ENCODE results near the gene BOC.

DNA sequence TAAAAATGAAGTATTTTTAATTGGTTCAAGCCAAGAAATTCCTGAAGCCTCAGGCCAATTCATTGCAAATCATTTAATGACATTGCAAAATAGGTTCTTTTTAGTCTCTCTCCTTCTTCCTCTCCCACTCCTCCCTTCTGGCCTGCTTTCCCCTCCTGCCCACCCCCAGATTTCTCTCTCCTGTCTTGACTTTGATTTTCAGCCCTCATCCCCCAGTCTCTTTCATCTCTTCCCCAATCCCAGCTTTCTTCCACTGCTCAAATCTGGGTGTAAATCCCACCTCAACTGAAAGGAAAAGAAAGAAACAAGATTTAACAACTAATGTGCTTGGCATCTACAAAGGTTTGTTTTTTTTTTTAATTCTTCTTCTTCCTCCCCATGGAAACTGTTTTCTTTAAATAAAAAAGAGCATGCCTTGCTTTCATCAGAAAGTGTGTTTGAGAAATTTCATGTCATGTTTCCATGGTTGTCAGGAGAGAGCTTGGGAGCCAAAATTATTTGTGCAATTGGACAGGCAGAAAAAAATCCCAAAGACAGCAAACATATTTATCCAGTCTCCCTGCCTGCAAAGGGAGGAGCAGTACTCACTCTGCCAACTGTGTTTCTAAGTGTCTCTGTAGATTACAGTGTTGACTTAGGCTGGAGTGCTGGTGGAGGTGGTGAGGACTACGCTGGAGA is 50.4 kb downstream of the BOC start:
- TF ChIP-seq, protein P1, sequence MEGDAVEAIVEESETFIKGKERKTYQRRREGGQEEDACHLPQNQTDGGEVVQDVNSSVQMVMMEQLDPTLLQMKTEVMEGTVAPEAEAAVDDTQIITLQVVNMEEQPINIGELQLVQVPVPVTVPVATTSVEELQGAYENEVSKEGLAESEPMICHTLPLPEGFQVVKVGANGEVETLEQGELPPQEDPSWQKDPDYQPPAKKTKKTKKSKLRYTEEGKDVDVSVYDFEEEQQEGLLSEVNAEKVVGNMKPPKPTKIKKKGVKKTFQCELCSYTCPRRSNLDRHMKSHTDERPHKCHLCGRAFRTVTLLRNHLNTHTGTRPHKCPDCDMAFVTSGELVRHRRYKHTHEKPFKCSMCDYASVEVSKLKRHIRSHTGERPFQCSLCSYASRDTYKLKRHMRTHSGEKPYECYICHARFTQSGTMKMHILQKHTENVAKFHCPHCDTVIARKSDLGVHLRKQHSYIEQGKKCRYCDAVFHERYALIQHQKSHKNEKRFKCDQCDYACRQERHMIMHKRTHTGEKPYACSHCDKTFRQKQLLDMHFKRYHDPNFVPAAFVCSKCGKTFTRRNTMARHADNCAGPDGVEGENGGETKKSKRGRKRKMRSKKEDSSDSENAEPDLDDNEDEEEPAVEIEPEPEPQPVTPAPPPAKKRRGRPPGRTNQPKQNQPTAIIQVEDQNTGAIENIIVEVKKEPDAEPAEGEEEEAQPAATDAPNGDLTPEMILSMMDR (IDR thresholded peaks at IDR 0.05; ENCODE audit: extremely low read depth in 1 of 2, insufficient read depth in 1 of 2, low read depth in 1 of 2, low read length in 2 of 2), result no peak
- TF ChIP-seq JUN (IDR thresholded peaks at IDR 0.05; ENCODE audit: borderline replicate concordance, insufficient read depth, insufficient read length, low read depth) (no peak), POLR2A (IDR thresholded peaks at IDR 0.05; ENCODE audit: low read depth, low read length) (no peak), EZH2 (IDR thresholded peaks at IDR 0.05; ENCODE audit: borderline replicate concordance, low read depth, low read length, severe bottlenecking) (no peak)

Measured in endothelial cell of umbilical vein (primary cell).